ENCODE measurements around the gene LMLN.
"Not testable (repeated sequence)": the region's sequence is repeated elsewhere in the genome, so short reads cannot be mapped to it uniquely, and the experiment has no call there.

LMLN gene

GRCh38 chr3:198046120-198046857 lies 86.3 kb downstream of the LMLN start:
- DNase-seq (ENCODE audit: extremely low read depth, low read depth) = no peak

GRCh38 chr3:198048445-198048844 lies 88.4 kb downstream of the LMLN start:
- TF ChIP-seq CTCF (IDR thresholded peaks at IDR 0.05; ENCODE audit: low read depth, low read length) = no peak
- no peak for DNase-seq (ENCODE audit: extremely low read depth, low read depth)

More at GRCh38 chr3:198046120-198046857, 86.3 kb downstream of the LMLN start:
- TF ChIP-seq CTCF (IDR thresholded peaks at IDR 0.05; ENCODE audit: low read depth, low read length) = no peak

DNA sequence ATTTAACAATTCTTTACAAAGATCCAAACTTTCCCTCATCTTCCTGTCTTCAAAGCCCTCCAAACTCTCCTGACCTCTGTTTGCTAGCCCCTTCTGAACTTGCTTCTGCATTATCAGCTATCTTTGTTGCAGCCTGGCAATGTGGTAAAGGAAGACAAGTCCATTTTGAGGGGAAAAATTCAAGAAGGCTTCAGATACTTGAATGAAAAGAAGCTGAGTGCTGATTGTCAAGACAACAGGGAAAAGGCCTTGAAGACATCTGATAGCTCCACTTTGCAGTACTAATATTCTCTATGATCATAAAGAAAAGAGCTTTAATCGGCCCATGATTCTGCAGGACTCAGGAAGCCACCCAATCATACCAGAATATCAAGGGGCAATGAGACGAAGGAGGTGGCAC lies 91.8 kb downstream of the LMLN start:
- no peak for TF ChIP-seq CTCF (IDR thresholded peaks at IDR 0.05; ENCODE audit: low read depth, low read length)
- DNase-seq (ENCODE audit: extremely low read depth, low read depth) = no peak

DNA sequence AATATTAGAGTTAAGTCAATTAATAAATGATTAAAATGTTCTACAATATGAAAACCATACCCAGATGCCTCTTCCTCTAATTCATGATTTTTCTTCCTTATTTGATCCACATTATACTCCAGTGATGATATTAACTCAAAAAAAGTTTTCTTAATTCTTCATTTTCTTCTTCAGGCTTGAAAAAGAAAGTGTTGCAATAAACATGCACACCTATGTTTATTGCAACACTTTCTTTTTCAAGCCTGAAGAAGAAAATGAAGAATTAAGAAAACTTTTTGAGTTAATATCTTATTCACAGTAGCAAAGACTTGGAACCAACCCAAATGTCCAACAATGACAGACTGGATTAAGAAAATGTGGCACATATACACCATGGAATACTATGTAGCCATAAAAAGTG lies 93.4 kb downstream of the LMLN start:
- not testable (repeated sequence) for DNase-seq (ENCODE audit: extremely low read depth, low read depth)

DNA sequence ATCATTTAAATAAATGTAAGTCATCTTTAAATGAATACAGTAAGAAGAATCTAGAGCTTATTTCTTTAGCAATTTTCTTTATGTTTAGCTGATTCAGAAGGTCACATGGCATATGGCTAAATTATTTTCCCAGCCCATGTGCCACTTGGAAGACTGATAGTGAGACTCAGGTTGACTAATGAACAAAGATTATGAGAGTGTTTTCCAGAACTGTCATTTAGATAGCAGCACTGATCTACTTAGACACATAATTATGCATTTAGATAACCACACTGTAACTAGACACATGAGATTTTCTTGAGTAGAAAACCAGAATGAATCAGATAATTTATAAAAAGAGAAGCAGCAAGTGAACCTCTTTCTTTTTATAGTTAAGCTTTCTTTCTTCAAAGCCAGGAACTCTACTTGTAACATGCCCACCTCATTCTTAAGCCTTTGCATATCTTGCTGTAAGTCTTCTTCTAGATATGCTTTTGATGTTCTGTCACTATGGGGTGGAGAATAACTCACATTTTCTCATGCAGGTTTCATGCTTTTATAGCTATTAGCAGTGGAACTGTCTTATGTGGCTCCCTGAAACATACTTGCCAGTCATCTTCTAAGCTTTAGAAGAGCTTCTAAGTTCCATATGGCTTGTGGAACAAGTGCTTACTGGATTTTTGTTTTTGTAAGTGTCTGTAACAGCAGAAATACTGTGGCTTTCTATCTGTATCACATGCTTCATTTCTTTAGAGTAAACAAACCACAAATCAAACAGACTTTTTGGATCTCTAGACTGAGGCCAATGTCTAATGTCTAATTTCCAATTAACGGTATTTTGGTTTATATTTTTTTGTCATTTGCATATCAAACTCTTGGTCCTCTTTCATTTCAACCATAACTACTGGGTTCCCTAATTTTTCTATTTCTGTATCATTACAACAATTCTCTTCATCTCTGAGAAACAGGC lies 101.4 kb downstream of the LMLN start:
- TF ChIP-seq CTCF (IDR thresholded peaks at IDR 0.05; ENCODE audit: low read depth, low read length) = no peak
- no peak for DNase-seq (ENCODE audit: extremely low read depth, low read depth)

- no peak for DNase-seq (ENCODE audit: extremely low read depth, low read depth)
- TF ChIP-seq CTCF (IDR thresholded peaks at IDR 0.05; ENCODE audit: low read depth, low read length) = no peak
These were observed 102.0 kb downstream of the LMLN start for GRCh38 chr3:198062068-198062465.

DNA sequence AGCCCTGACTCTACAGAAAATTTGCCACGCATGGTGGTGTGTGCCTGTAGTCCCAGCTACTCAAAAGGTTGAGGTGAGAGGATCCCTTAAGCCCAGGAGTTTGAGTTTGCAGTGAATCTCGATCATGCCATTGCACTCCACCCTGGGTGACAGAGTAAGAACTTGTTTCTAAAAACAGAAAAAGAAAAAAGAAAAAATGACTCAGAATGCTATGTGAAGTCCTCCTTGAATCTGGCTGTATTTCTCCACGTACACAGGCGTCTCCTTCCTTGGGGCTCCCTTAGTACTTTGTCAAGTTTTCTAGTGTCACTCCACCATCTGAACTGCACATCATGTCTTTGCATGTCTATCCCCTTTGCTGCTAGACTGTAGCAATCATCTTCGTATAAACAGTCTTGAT lies 104.4 kb downstream of the LMLN start:
- no peak for DNase-seq (ENCODE audit: extremely low read depth, low read depth)
- TF ChIP-seq CTCF (IDR thresholded peaks at IDR 0.05; ENCODE audit: low read depth, low read length) = no peak

All from AG09319 (cell line).